ENCODE data around the gene PANK2. TPM values are rescaled to one million over a fixed set of nuclear protein-coding genes. Genes with fewer than 3 reads are reported as not detected.

Gene PANK2
- total RNA-seq, 2 donors from 2014 or later, result 17.9 to 21.8 TPM

- Histone ChIP-seq H3K27ac (no peak overlapping the region), H3K4me3 (no peak overlapping the region), H3K4me1 (no peaks in the 10 kb centered on the region), H3K27me3 (no peaks in the 10 kb centered on the region), H3K9me3 (no peaks in the 10 kb centered on the region), H3K36me3 (replicated peaks in 1 of 2; ENCODE audit: insufficient read depth in 1 of 2, low read depth in 2 of 2) (peaks cover 0 to 27% of the 10 kb centered on the region in 2 donors)
- intact Hi-C loops (cut with DNase I), result no loop called here
- no peak for ATAC-seq
- 82 to 100% methylated on average over 1 to 2 of the region's 2 CpGs for WGBS, 2 donors
- no peak for DNase-seq
- TF ChIP-seq CTCF (IDR thresholded peaks at IDR 0.05), result no peak
- no peak for TF ChIP-seq POLR2A (IDR thresholded peaks at IDR 0.05)
These were observed 21.4 kb upstream of the PANK2 start for GRCh38 chr20:3867802-3868201.

- intact Hi-C loops (cut with DNase I), result no loop called here
- H3K9me3 ChIP-seq, result no peaks in the 10 kb centered on the region
- peaks cover 0 to 11% of the 10 kb centered on the region in 2 donors for H3K36me3 ChIP-seq (replicated peaks in 1 of 2; ENCODE audit: insufficient read depth in 1 of 2, low read depth in 2 of 2)
- no peaks in the 10 kb centered on the region for H3K4me1 ChIP-seq
- DNase-seq (no peak), ATAC-seq (no peak)
- H3K27me3 ChIP-seq, result no peaks in the 10 kb centered on the region
- no peak overlapping the region for H3K27ac ChIP-seq
- WGBS, 2 donors, result 89 to 91% methylated on average over 9 to 10 of the region's 10 CpGs
- no peak overlapping the region for H3K4me3 ChIP-seq
- TF ChIP-seq CTCF (IDR thresholded peaks at IDR 0.05) (no peak), POLR2A (IDR thresholded peaks at IDR 0.05) (no peak)
These were observed 19.1 kb upstream of the PANK2 start for GRCh38 chr20:3869839-3870634.

GRCh38 chr20:3871550-3872265 lies 17.5 kb upstream of the PANK2 start:
- H3K27ac ChIP-seq, result no peak overlapping the region
- ATAC-seq, result no peak

GRCh38 chr20:3873507-3873906 lies 15.7 kb upstream of the PANK2 start:
- Histone ChIP-seq H3K36me3 (replicated peaks in 1 of 2; ENCODE audit: insufficient read depth in 1 of 2, low read depth in 2 of 2) (peaks cover 0 to 4% of the 10 kb centered on the region in 2 donors), H3K4me1 (no peaks in the 10 kb centered on the region), H3K4me3 (no peak overlapping the region), H3K27me3 (no peaks in the 10 kb centered on the region), H3K27ac (no peak overlapping the region), H3K9me3 (no peaks in the 10 kb centered on the region)
- ATAC-seq, result no peak
- DNase-seq, result no peak
- WGBS, 2 donors, result 98 to 99% methylated on average over 5 of the region's 5 CpGs
- no peak for TF ChIP-seq POLR2A (IDR thresholded peaks at IDR 0.05)
- no peak for TF ChIP-seq CTCF (IDR thresholded peaks at IDR 0.05)
- intact Hi-C loops (cut with DNase I), result no loop called here

More at GRCh38 chr20:3871550-3872265, 17.5 kb upstream of the PANK2 start:
- intact Hi-C loops (cut with DNase I), result no loop called here
- no peaks in the 10 kb centered on the region for H3K9me3 ChIP-seq
- no peaks in the 10 kb centered on the region for H3K4me1 ChIP-seq
- no peaks in the 10 kb centered on the region for H3K27me3 ChIP-seq
- no peak for DNase-seq
- H3K4me3 ChIP-seq, result no peak overlapping the region
- no peak for TF ChIP-seq POLR2A (IDR thresholded peaks at IDR 0.05)
- TF ChIP-seq CTCF (IDR thresholded peaks at IDR 0.05), result no peak
- peaks cover 0 to 5% of the 10 kb centered on the region in 2 donors for H3K36me3 ChIP-seq (replicated peaks in 1 of 2; ENCODE audit: insufficient read depth in 1 of 2, low read depth in 2 of 2)
- 86 to 95% methylated on average over 4 of the region's 4 CpGs for WGBS, 2 donors

Data from body of pancreas (tissue), 4 donors.